GM23338 (cell line): ENCODE data around the gene AP2A2. TPM values are rescaled to one million over a fixed set of nuclear protein-coding genes. Genes with fewer than 3 reads are reported as not detected.

Source experiments
- ATAC-seq: fragments of 200-7000 bp; cut with Tn5 transposase; 3 replicates; pipeline ENCODE4 v1.9.1; 2020
- DNase-seq: peaks from one replicate; pipeline ENCODE4 v3.0.0-alpha.2; 2015; ENCODE audit warnings: low spot score
- H2AFZ ChIP-seq: fragments of 200-600 bp; sonication (generic); 2 replicates; pipeline ENCODE4 v1.8.0; 2016; ENCODE audit warnings: antibody characterized with exemption, mild to moderate bottlenecking, moderate library complexity
- H3F3A ChIP-seq: fragments of 200-600 bp; sonication (generic); replicated peaks from 2 replicates; pipeline ENCODE4 v1.8.0; 2017; ENCODE audit warnings: antibody characterized with exemption, mixed run types, low read depth
- H3K27ac ChIP-seq: fragments of 200-600 bp; sonication (generic); 2 replicates; pipeline ENCODE4 v1.6.1; 2016; ENCODE audit warnings: low read depth
- H3K27me3 ChIP-seq: fragments of 200-600 bp; sonication (generic); 2 replicates; pipeline ENCODE4 v1.8.0; 2016; ENCODE audit warnings: mild to moderate bottlenecking, mixed run types, moderate library complexity; ENCODE audit not compliant: insufficient read depth
- H3K36me3 ChIP-seq: fragments of 200-600 bp; sonication (generic); 2 replicates; pipeline ENCODE4 v1.8.0; 2016; ENCODE audit warnings: mild to moderate bottlenecking; ENCODE audit not compliant: insufficient read depth
- H3K4me1 ChIP-seq: fragments of 200-600 bp; sonication (generic); 2 replicates; pipeline ENCODE4 v1.8.0; 2016; ENCODE audit warnings: mild to moderate bottlenecking, moderate library complexity; ENCODE audit not compliant: insufficient read depth
- H3K4me2 ChIP-seq: fragments of 200-600 bp; sonication (generic); 2 replicates; pipeline ENCODE4 v1.7.1; 2017; ENCODE audit warnings: mixed run types
- H3K4me3 ChIP-seq: fragments of 200-600 bp; sonication (generic); 2 replicates; pipeline ENCODE4 v1.6.1; 2016; ENCODE audit warnings: mixed run types
- H3K79me2 ChIP-seq: fragments of 200-600 bp; sonication (generic); replicated peaks from 2 replicates; pipeline ENCODE4 v1.8.0; 2017; ENCODE audit warnings: mild to moderate bottlenecking; ENCODE audit not compliant: insufficient read depth
- H3K9me2 ChIP-seq: fragments of 200-600 bp; sonication (generic); 2 replicates; pipeline ENCODE4 v1.8.0; 2017; ENCODE audit not compliant: insufficient read depth
- H4K20me1 ChIP-seq: fragments of 200-600 bp; sonication (generic); replicated peaks from 2 replicates; pipeline ENCODE4 v1.8.0; 2017; ENCODE audit warnings: mild to moderate bottlenecking; ENCODE audit not compliant: insufficient read depth
- H3K27ac Mint-ChIP-seq: 2 replicates; pipeline ENCODE4 v1.8.0; 2020; ENCODE audit warnings: inconsistent platforms, mild to moderate bottlenecking, moderate library complexity, mixed read lengths
- H3K27me3 Mint-ChIP-seq: 3 replicates; pipeline ENCODE4 v1.8.0; 2022; ENCODE audit warnings: low read depth, mild to moderate bottlenecking, moderate library complexity, mixed read lengths, inconsistent platforms; ENCODE audit not compliant: insufficient read depth, poor library complexity
- H3K36me3 Mint-ChIP-seq: 3 replicates; pipeline ENCODE4 v1.8.0; 2021; ENCODE audit warnings: low read depth, mild to moderate bottlenecking, inconsistent platforms, moderate library complexity, mixed read lengths
- H3K4me1 Mint-ChIP-seq: 3 replicates; pipeline ENCODE4 v1.8.0; 2020; ENCODE audit warnings: mild to moderate bottlenecking, inconsistent platforms, mixed read lengths
- H3K4me3 Mint-ChIP-seq: 3 replicates; pipeline ENCODE4 v1.8.0; 2021; ENCODE audit warnings: moderate library complexity, mild to moderate bottlenecking, inconsistent platforms, mixed read lengths
- H3K9me3 Mint-ChIP-seq: 3 replicates; pipeline ENCODE4 v1.8.0; 2020; ENCODE audit warnings: moderate library complexity, mild to moderate bottlenecking, inconsistent platforms, mixed read lengths
- CREB1 ChIP-seq: fragments of 250-450 bp; sonication (Bioruptor Pico); IDR thresholded peaks from 2 replicates; pipeline ENCODE4 v1.5.0; 2020; ENCODE audit warnings: low read depth, mild to moderate bottlenecking, moderate library complexity
- CTCF ChIP-seq, 2 experiments: fragments of 200-600 bp in 1 of 2; sonication (generic) in 1 of 2; conservative IDR thresholded peaks; 2 replicates each; pipeline versions ENCODE4 v1.5.1 to v1.6.1; 2016 to 2017; ENCODE audit warnings: antibody characterized with exemption in 2 of 2, low read depth in 2 of 2, mild to moderate bottlenecking in 2 of 2, moderate library complexity in 1 of 2
- ETS1 ChIP-seq: IDR thresholded peaks from 2 replicates; pipeline ENCODE4 v1.6.1; 2016; ENCODE audit warnings: antibody characterized with exemption
- EZH2 ChIP-seq: fragments of 200-600 bp; sonication (generic); IDR thresholded peaks from one replicate; pipeline ENCODE4 v1.8.0; 2017; ENCODE audit warnings: antibody characterized with exemption, mild to moderate bottlenecking, low read depth; ENCODE audit not compliant: unreplicated experiment
- EZH2phosphoT487 ChIP-seq: fragments of 200-600 bp; sonication (generic); IDR thresholded peaks from one replicate; pipeline ENCODE4 v1.8.1; 2018; ENCODE audit warnings: antibody characterized with exemption; ENCODE audit not compliant: unreplicated experiment
- JUNB ChIP-seq: IDR thresholded peaks from one replicate; pipeline ENCODE4 v1.6.1; 2016; ENCODE audit warnings: antibody characterized with exemption; ENCODE audit not compliant: unreplicated experiment
- NANOG ChIP-seq: IDR thresholded peaks from 2 replicates; pipeline ENCODE4 v1.6.1; 2016; ENCODE audit warnings: antibody characterized with exemption, borderline replicate concordance
- POLR2AphosphoS5 ChIP-seq: IDR thresholded peaks from 2 replicates; pipeline ENCODE4 v1.6.1; 2016; ENCODE audit warnings: antibody characterized with exemption, low read depth
- REST ChIP-seq: IDR thresholded peaks from one replicate; pipeline ENCODE4 v1.6.1; 2018; ENCODE audit warnings: antibody characterized with exemption; ENCODE audit not compliant: unreplicated experiment
- STAT1 ChIP-seq: IDR thresholded peaks from one replicate; pipeline ENCODE4 v1.6.1; 2016; ENCODE audit warnings: antibody characterized with exemption; ENCODE audit not compliant: unreplicated experiment
- ZNF114 ChIP-seq: fragments of 250-450 bp; sonication (Bioruptor Pico); IDR thresholded peaks from 2 replicates; pipeline ENCODE4 v1.5.0; 2020; ENCODE audit warnings: mild to moderate bottlenecking, moderate library complexity
- ZNF331 ChIP-seq: fragments of 250-450 bp; sonication (Bioruptor Pico); IDR thresholded peaks from 2 replicates; pipeline ENCODE4 v1.5.0; 2020; ENCODE audit warnings: low read depth, mild to moderate bottlenecking, moderate library complexity
- ZNF462 ChIP-seq: fragments of 250-450 bp; sonication (Bioruptor Pico); IDR thresholded peaks from 2 replicates; pipeline ENCODE4 v1.5.0; 2020; ENCODE audit warnings: mild to moderate bottlenecking, moderate library complexity
- polyA plus RNA-seq: library from polyadenylated mRNA; unstranded; fragments of >200 nt; fragmentation: Nextera tagmentation; extraction: Ambion mirVana; gene quantifications from 2 replicates; pipeline ENCODE4 v1.2.1, GENCODE V29; 2016
- total RNA-seq: library from RNA; depleted of rRNA; stranded (reverse); fragments of >200 nt; shearing (Covaris generic); gene quantifications from 2 replicates; pipeline ENCODE4 v1.2.3, GENCODE V29; 2014

Gene AP2A2
- total and polyA plus RNA-seq, 2 experiments from 2014 or later: 23.7 to 47.5 TPM

- TF ChIP-seq CTCF (conservative IDR thresholded peaks at IDR 0.05; ENCODE audit: low read depth in 2 of 2) (no peak), NANOG (no peak), ZNF331 (CRISPR knock-in tag) (no peak), CREB1 (CRISPR knock-in tag) (no peak), REST (no peak), ETS1 (no peak), ZNF462 (CRISPR knock-in tag) (no peak), STAT1 (no peak), ZNF114 (no peak), JUNB (no peak), EZH2 (no peak), EZH2phosphoT487 (no peak), POLR2AphosphoS5 (no peak)
- H3K4me3 Mint-ChIP-seq: 0 out of 3 replicates have a peak overlapping the region, but pooled peaks have one; percentile 8
- Histone ChIP-seq H3K4me1 (peaks cover 39% of the 10 kb centered on the region), H3K4me3 (no peak overlapping the region), H3K27ac (peak overlapping the region; percentile 56; the same call in 1 of the 2 replicates), H3K4me2 (peak overlapping the region; percentile 46; the same call in 1 of the 2 replicates), H3K36me3 (no peaks in the 10 kb centered on the region), H3K79me2 (peaks cover 95% of the 10 kb centered on the region), H4K20me1 (peaks cover 23% of the 10 kb centered on the region; the same call in 1 of the 2 replicates), H3K27me3 (no peaks in the 10 kb centered on the region), H2AFZ (no peak overlapping the region), H3F3A (peaks cover 15% of the 10 kb centered on the region), H3K9me2 (no peaks in the 10 kb centered on the region)
- ATAC-seq: no peak
- H3K27me3 Mint-ChIP-seq: peaks cover 8% of the 10 kb centered on the region
- no peaks in the 10 kb centered on the region for H3K9me3 Mint-ChIP-seq
- H3K36me3 Mint-ChIP-seq: peaks cover 15% of the 10 kb centered on the region
- peaks cover 44% of the 10 kb centered on the region for H3K4me1 Mint-ChIP-seq
- H3K27ac Mint-ChIP-seq: peak overlapping the region; percentile 88
- DNase-seq: no peak
Measured at GRCh38 chr11:932435-932834, 6.8 kb downstream of the AP2A2 start.
